Pancreas (tissue), 10 donors: ENCODE measurements around the gene LRP1B. TPM values are rescaled to one million over a fixed set of nuclear protein-coding genes. Genes with fewer than 3 reads are reported as not detected.

Experiments
- ATAC-seq, 4 donors: fragments of 200-7000 bp; cut with Tn5 transposase; one replicate each; pipeline versions ENCODE4 v1.8.0 to v1.9.1; 2020; ENCODE audit warnings: mild to moderate bottlenecking in 4 of 4, moderate library complexity in 4 of 4
- DNase-seq, 6 donors: peaks; one replicate each; pipeline ENCODE4 v3.0.0-alpha.2; 2020
- FAIRE-seq: peaks from 2 replicates; lab custom pipeline; 2012; peaks lifted over from hg19 to GRCh38; lab: Jason Lieb, UNC
- H3K27ac ChIP-seq, 4 donors: fragments of 200-600 bp; sonication (generic); 1 replicate in 3 of 4; 2 replicates in 1 of 4; pipeline versions ENCODE4 v1.5.0 to v1.8.0; 2020
- H3K27me3 ChIP-seq, 4 donors: fragments of 200-600 bp; one replicate each; pipeline ENCODE4 v1.8.0; 2021
- H3K36me3 ChIP-seq, 3 donors: fragments of 200-600 bp; sonication (generic) in 1 of 3; one replicate each; pipeline versions ENCODE4 v1.5.0 to v1.8.0; 2020 to 2021
- H3K4me1 ChIP-seq, 3 donors: fragments of 200-600 bp; one replicate each; pipeline ENCODE4 v1.8.0; 2021
- H3K4me3 ChIP-seq, 4 donors: fragments of 200-600 bp; sonication (generic) in 2 of 4; one replicate each; pipeline versions ENCODE4 v1.5.0 to v1.8.0; 2020 to 2021
- H3K9me3 ChIP-seq, 4 donors: fragments of 200-600 bp; one replicate each; pipeline ENCODE4 v1.8.0; 2021
- WGBS, 2 donors: extraction: QIAGEN DNeasy Blood & Tissue Kit; methylation state at CpG; one replicate each; pipeline ENCODE4 v1.1.7; 2013; 5-methylcytosine and 5-hydroxymethylcytosine counted together
- intact Hi-C, 3 donors: fragments of 100-400 bp; cut with DNase I; formaldehyde crosslinking; loops; one replicate each; pipeline versions ENCODE4 v1.11.1 to v1.14.2; 2022
- polyA plus RNA-seq, 2 donors: library from polyadenylated mRNA; stranded (reverse); fragments of 200-250 nt; gene quantifications; one replicate each; pipeline ENCODE4 v1.2.3, GENCODE V29; 2013
- total RNA-seq, 6 donors: library from RNA; stranded (reverse); fragmentation: NEBNext Ultra II Directional in 4 of 6; extraction: Animal tissue kit (Norgen Biotek cat#: 25700) in 4 of 6; gene quantifications; one replicate each; pipeline versions ENCODE4 v1.2.1 to v1.2.4, GENCODE V29; 2021 to 2023
- TF ChIP-seq, protein P1 (sequence below), 4 donors: fragments of 200-600 bp; sonication (generic) in 3 of 4; IDR thresholded peaks; one replicate each; pipeline versions ENCODE4 v1.5.0 to v1.8.0; 2021; ENCODE audit warnings: antibody characterized with exemption in 4 of 4
- donor health status: healthy with polysubstance abuse.
- donor health status: DM: no; HTN: no; CAD: no; lungs with moderate emphysema.
- donor health status: DM: no; HTN: no; CAD: no.
- donor health status: control.
- donor health status: control.
- donor health status: Bipolar disorder and iron deficiency.
- donor health status: DM: yes; HTN: yes; CAD: no.
- donor health status: DM: no; HTN: no; CAD: no.
- donor health status: DM: no; HTN: no; CAD: no.
- donor health status: DM: yes; HTN: yes; CAD: no.

Gene LRP1B
- total and polyA plus RNA-seq, 8 donors = 0.06 to 0.55 (median 0.25) TPM

GRCh38 chr2:140893685-140894084 is 1237.1 kb downstream of the LRP1B start:
- DNase-seq (no peak), FAIRE-seq (no peak), ATAC-seq (no peak)
- H3K4me1 ChIP-seq = no peaks in the 10 kb centered on the region
- H3K36me3 ChIP-seq = no peaks in the 10 kb centered on the region
- H3K27ac ChIP-seq = no peak overlapping the region
- TF ChIP-seq, protein P1, sequence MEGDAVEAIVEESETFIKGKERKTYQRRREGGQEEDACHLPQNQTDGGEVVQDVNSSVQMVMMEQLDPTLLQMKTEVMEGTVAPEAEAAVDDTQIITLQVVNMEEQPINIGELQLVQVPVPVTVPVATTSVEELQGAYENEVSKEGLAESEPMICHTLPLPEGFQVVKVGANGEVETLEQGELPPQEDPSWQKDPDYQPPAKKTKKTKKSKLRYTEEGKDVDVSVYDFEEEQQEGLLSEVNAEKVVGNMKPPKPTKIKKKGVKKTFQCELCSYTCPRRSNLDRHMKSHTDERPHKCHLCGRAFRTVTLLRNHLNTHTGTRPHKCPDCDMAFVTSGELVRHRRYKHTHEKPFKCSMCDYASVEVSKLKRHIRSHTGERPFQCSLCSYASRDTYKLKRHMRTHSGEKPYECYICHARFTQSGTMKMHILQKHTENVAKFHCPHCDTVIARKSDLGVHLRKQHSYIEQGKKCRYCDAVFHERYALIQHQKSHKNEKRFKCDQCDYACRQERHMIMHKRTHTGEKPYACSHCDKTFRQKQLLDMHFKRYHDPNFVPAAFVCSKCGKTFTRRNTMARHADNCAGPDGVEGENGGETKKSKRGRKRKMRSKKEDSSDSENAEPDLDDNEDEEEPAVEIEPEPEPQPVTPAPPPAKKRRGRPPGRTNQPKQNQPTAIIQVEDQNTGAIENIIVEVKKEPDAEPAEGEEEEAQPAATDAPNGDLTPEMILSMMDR (IDR thresholded peaks at IDR 0.05) = no peak
- intact Hi-C loops = no loop called here
- H3K27me3 ChIP-seq = no peaks in the 10 kb centered on the region
- no peak overlapping the region for H3K4me3 ChIP-seq
- 57 to 66% methylated on average over 4 of the region's 4 CpGs for WGBS, 2 donors
- H3K9me3 ChIP-seq = no peaks in the 10 kb centered on the region

DNA sequence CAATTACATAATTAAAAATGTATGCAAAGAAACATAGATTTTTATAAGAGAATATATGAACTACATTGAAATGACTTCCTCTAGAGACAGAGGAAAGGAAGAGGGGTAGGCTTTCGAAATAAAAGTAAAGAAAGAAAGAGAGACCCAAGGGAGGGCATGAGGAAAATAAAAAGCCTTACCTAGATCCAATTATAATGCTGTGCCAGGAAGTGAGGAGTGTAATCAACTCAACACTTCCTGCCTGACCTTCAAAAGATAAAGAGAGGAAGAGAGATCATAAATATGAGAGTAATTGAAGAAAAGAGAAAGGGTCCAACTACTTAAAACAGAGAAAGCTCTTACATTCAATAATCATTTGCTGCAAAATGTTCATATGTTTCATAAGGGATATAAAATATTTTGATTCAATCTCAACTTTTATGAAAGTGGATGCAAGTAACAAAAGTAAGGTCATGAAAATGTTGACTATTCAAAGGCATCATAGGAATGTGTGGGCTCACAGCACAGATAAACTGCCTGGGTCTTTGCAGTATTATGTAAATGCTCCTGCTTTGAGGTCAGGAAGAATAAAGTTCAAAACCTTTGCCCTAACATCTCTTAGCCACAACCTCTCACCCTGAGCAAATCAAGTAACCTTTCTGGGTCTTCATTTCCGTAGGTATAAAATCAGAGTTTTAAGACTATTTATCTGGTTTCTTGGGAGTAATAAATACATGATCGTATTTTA is 1237.7 kb downstream of the LRP1B start:
- DNase-seq (no peak), FAIRE-seq (no peak), ATAC-seq (no peak)
- H3K9me3 ChIP-seq = no peaks in the 10 kb centered on the region
- H3K4me1 ChIP-seq = no peaks in the 10 kb centered on the region
- H3K4me3 ChIP-seq = no peak overlapping the region
- 54 to 64% methylated on average over 3 of the region's 3 CpGs for WGBS, 2 donors
- H3K27me3 ChIP-seq = no peaks in the 10 kb centered on the region
- no peak overlapping the region for H3K27ac ChIP-seq
- TF ChIP-seq, protein P1 (IDR thresholded peaks at IDR 0.05) = no peak
- intact Hi-C loops = no loop called here
- no peaks in the 10 kb centered on the region for H3K36me3 ChIP-seq

GRCh38 chr2:140892436-140892835 is 1238.4 kb downstream of the LRP1B start:
- Histone ChIP-seq H3K27me3 (no peaks in the 10 kb centered on the region), H3K4me3 (no peak overlapping the region), H3K36me3 (no peaks in the 10 kb centered on the region), H3K4me1 (no peaks in the 10 kb centered on the region), H3K9me3 (no peaks in the 10 kb centered on the region), H3K27ac (no peak overlapping the region)
- WGBS, 2 donors = 82 to 91% methylated on average over 5 of the region's 5 CpGs
- TF ChIP-seq, protein P1 (IDR thresholded peaks at IDR 0.05) = no peak
- no peak for ATAC-seq
- FAIRE-seq = no peak
- intact Hi-C loops = no loop called here
- no peak for DNase-seq

- WGBS, 2 donors = 27 to 42% methylated on average over 1 of the region's 1 CpG
- H3K4me1 ChIP-seq = no peaks in the 10 kb centered on the region
- intact Hi-C loops = no loop called here
- no peaks in the 10 kb centered on the region for H3K9me3 ChIP-seq
- ATAC-seq (no peak), DNase-seq (no peak), FAIRE-seq (no peak)
- no peak overlapping the region for H3K4me3 ChIP-seq
- no peaks in the 10 kb centered on the region for H3K36me3 ChIP-seq
- no peaks in the 10 kb centered on the region for H3K27me3 ChIP-seq
- no peak overlapping the region for H3K27ac ChIP-seq
- TF ChIP-seq, protein P1 (IDR thresholded peaks at IDR 0.05) = no peak
These were observed 1239.1 kb downstream of the LRP1B start for GRCh38 chr2:140891614-140892212.
